ENCODE results near the gene CD2.

Gene CD2

DNA sequence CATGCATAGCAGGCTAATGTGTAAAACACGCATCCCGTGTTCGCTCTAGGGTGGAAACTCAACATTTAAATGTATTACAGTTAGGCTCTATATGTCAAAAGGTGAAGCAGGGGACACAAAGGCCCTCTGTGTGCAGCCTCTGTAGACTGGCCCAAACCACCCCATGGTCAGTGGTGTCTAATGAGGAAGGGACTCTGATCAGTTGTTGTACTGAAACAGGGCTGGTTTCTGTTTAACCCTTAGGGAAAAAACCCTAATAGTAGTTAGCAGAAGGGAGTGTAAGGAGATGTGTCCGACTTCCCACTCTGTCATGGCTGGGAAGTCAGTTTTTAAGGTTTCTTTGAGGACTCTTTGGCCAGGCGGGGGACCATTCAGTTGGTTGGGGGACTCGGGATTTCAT lies 21.5 kb upstream of the CD2 start:
- no peak for DNase-seq

DNA sequence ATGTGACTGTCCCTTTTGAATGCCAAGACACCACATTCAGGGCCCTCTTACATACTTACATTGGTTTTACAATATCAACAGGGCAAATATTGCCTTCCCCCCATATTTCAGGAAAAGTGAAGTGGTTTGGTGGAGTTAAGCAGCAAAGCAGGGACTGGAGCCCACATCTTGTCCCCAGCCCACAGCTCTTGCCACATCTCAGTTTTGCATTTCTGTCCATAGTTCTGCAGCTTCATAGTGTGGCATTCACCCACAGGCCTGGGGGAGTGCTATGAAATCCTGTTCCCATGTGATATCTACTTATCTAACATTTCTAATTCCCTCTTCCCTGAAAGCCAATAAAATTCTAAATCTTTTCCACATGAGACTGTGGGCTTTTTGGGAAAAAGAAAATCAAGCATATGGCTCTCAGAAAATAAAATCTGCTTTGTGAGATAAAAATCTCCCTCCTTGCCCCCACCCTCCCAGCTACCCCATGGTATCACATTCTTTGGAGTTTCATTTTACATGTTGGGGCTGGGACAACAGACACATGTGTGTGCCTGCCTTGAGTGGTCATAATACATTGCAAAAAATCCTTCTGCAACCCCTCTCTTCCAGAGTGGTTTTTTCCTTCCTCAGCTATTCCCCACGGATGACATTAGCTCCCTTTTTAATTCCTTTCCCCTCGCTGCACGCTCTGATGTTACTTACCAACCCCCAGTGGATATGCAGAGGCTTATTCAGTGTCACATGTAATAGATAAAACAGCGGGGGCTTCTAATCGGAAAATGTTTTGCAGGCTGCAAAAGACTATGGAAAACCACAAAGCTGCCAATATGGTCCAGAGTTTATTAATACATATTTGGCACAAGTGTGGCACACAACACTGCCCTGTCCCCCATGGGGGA lies 20.5 kb upstream of the CD2 start:
- no peak for DNase-seq

- DNase-seq: no peak
Measured at GRCh38 chr1:116735246-116735645, 19.0 kb upstream of the CD2 start.

GRCh38 chr1:116737020-116737854 lies 17.0 kb upstream of the CD2 start:
- peak; percentile 88 for DNase-seq

GRCh38 chr1:116737855-116738321 lies 16.3 kb upstream of the CD2 start:
- peak; percentile 68 for DNase-seq

DNA sequence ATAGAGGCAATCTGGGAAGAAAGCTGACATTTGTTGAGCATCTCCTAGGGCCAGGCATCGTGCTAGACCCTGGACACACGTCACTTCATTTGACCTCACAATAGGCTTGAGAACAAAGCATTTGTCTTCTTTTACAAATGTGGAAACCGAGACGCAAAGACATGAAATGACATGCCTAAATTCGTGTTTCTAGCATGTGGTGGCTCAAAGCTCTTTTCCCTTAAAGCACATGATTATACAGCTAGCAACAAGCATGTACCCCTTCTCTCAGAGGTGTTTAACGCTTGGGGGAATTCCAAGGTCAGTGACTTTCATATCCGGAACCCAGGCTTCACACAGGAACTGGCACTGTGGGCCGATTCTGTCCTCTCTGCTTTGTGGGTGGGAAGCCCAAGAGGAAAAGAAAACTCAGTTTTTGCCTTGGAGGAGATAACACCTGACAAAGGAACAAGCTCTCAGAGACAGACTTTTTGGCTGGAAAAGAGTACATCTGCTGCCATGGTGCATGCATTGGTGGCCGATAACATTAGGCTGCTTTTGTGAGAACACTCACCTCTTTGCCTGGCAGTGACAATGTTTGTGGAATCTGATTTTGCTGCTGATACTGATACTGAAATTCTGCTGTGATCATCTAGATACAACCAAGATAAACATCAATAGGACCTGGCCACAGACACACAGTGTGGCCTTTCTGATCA lies 15.4 kb upstream of the CD2 start:
- peak; percentile 92 for DNase-seq

GRCh38 chr1:116739371-116740012 lies 14.7 kb upstream of the CD2 start:
- no peak for DNase-seq

DNA sequence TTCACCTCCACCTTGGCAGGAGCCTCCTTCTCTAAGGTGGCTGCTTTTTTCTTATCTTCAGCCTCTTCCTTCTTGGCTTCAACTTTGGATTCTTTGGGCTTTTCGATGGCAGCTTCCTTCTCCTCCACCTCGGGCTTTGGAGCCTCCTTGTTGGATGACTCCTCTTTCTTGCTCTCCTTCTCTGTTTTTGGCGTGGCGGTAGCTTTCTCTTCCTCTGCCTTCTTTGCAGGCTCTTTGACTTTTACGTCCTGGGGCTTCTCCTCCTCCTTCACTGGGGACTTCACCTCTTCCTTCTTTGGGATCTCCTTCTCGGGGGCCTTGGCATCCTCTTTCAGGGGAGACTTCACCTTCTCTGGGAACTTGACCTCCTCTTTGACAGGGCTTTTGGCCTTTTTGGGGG lies 13.9 kb upstream of the CD2 start:
- DNase-seq: no peak

GRCh38 chr1:116740746-116741145 lies 13.5 kb upstream of the CD2 start:
- DNase-seq: no peak

DNA sequence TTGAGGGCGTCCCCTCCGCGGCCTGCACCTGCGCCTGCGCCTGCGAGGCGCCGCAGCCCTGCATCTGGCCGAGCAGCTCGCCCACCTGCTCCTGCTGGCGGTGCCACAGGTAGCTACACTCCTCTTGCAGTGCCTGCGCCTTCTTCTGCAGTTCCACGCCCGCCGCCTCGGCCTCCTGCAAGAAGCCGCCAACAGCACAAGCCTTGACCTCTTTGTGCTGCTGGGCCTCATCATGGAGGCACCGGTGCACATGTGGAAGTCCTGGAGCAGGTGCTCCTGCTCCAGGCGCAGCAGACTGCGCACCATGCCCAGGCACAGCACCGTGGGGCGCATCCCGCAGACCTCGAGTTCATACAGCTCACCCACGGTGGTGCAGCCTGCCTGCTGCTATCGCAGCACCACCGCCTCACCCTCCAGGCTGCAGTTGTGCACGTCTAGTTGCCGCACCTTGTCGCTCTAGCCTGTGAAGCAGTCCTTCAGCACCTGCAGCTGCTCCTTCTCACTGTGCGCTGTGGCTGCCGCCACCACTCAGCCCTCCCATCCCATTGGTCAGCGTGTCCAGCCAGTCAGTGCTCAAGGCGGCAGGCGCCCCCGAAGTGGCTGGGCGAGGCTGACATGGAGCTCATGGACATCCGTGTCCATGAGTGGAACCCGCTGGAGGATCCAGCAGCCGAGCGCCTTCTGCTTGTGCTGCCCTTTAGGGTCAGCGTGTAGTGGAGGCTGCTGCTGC lies 12.2 kb upstream of the CD2 start:
- DNase-seq: no peak

- DNase-seq: peak; percentile 8
Measured at GRCh38 chr1:116743535-116743934, 10.7 kb upstream of the CD2 start.

- peak; percentile 4 for DNase-seq
Measured at GRCh38 chr1:116748272-116748671, 6.0 kb upstream of the CD2 start.

- DNase-seq: peak; percentile 32
Measured at GRCh38 chr1:116751146-116751545, 3.1 kb upstream of the CD2 start.

GRCh38 chr1:116751621-116752020 lies 2.6 kb upstream of the CD2 start:
- peak; percentile 3 for DNase-seq

DNA sequence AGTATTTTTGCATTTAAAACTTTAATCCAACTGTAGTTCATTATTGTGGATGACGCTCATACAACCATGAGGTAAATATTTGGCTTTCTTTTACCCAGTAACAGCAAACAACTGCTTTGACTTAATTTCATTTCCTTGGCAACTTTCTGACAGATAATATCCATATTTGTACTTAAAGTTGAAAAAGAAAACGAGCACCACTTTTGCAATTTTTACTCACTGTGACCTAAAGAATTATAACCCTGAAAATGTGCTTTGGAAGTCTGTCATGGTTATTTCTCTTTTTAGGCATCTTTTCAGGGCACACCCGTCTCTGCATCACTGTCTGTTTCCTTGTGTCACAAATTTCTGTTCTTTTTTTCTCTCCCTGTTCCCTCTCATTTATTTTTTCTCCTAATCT lies 918 bp upstream of the CD2 start:
- DNase-seq: peak; percentile 54

GRCh38 chr1:116755066-116755465 lies 836 bp downstream of the CD2 start:
- peak; percentile 35 for DNase-seq

DNA sequence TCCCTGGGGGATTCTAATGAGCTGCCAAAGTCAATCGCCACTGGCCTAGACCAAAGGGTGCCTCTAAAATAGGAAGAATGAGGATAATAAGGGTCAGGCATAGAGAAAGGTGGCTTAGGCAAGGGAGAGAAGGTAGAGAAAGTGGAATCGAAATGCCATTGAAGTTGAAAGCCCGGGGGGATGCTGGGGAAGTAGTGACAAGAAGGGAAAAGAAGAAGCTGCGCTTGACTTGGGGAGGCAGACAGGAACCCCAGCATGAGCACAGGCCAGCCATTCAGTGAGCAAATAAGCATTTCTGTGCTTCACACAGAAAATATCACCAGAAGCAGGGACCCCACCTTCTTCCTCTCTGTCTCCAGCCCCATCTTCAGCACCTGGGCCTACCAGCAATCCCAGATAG lies 1.5 kb downstream of the CD2 start:
- peak; percentile 40 for DNase-seq

DNA sequence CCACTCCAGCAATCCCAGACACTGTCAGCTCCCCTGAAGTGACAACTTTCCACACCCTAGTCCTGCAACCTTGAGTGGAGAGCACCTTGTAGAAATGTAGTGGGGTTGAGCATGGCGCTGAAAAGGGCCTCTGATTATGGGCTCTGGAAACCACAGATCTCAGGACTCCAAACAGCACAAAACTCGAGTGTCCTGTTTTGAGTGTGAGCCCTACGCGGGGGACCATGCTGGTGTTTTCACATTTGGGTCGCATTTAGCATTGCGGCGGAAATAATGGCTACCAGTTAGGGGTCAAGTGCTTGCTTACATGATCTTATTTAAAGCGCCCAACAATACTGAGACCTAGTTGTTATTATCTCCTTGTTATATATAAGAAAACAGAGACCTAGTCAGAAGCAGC lies 1.9 kb downstream of the CD2 start:
- DNase-seq: peak; percentile 49

- DNase-seq: peak; percentile 45
Measured at GRCh38 chr1:116758456-116758815, 4.2 kb downstream of the CD2 start.

- no peak for DNase-seq
Measured at GRCh38 chr1:116759636-116760035, 5.4 kb downstream of the CD2 start.

GRCh38 chr1:116760487-116760886 lies 6.3 kb downstream of the CD2 start:
- peak; percentile 3 for DNase-seq
